Measurements from ENCODE around the gene RPP14.

DNA sequence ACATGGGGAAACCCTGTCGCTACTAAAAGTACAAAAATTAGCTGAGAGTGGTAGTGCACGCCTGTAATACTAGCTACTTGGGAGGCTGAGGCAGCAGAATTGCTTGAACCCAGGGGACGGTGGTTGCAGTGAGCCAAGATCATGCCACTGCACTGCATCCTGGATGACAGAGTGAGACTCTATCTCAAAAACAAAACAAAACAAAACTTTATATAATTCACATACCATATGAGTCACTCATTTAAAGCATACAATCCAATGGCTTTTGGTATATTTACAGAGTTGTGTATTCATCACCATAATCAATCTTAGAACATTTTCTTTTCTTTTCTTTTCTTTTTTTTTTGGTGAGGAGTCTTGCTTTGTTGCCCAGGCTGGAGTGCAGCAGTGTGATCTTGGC lies 35.3 kb downstream of the RPP14 start:
- TF ChIP-seq POLR2A (IDR thresholded peaks at IDR 0.05; ENCODE audit: low read depth, low read length) (no peak), EZH2 (IDR thresholded peaks at IDR 0.05; ENCODE audit: borderline replicate concordance, low read depth, low read length, severe bottlenecking) (no peak), JUN (IDR thresholded peaks at IDR 0.05; ENCODE audit: borderline replicate concordance, insufficient read depth, insufficient read length, low read depth) (no peak), POLR2AphosphoS5 (IDR thresholded peaks at IDR 0.05; ENCODE audit: insufficient read depth, low read depth, low read length) (no peak), FOS (IDR thresholded peaks at IDR 0.05; ENCODE audit: borderline replicate concordance, insufficient read depth, low read length) (no peak)
- TF ChIP-seq, protein P1, sequence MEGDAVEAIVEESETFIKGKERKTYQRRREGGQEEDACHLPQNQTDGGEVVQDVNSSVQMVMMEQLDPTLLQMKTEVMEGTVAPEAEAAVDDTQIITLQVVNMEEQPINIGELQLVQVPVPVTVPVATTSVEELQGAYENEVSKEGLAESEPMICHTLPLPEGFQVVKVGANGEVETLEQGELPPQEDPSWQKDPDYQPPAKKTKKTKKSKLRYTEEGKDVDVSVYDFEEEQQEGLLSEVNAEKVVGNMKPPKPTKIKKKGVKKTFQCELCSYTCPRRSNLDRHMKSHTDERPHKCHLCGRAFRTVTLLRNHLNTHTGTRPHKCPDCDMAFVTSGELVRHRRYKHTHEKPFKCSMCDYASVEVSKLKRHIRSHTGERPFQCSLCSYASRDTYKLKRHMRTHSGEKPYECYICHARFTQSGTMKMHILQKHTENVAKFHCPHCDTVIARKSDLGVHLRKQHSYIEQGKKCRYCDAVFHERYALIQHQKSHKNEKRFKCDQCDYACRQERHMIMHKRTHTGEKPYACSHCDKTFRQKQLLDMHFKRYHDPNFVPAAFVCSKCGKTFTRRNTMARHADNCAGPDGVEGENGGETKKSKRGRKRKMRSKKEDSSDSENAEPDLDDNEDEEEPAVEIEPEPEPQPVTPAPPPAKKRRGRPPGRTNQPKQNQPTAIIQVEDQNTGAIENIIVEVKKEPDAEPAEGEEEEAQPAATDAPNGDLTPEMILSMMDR (IDR thresholded peaks at IDR 0.05; ENCODE audit: extremely low read depth in 1 of 2, insufficient read depth in 1 of 2, low read depth in 1 of 2, low read length in 2 of 2), result no peak
- TF ChIP-seq, protein P2, sequence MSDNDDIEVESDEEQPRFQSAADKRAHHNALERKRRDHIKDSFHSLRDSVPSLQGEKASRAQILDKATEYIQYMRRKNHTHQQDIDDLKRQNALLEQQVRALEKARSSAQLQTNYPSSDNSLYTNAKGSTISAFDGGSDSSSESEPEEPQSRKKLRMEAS (IDR thresholded peaks at IDR 0.05; ENCODE audit: insufficient read depth, insufficient read length), result no peak

All from endothelial cell of umbilical vein (primary cell).